WTC11 (cell line): ENCODE results near the gene DOK7.

Source experiments
- JUN ChIP-seq: sonication (generic); formaldehyde crosslinking; IDR thresholded peaks from 2 replicates; pipeline ENCODE4 v1.8.0; 2023; ENCODE audit warnings: mild to moderate bottlenecking, missing genetic modification reagents
- MYBL2 ChIP-seq: sonication (generic); formaldehyde crosslinking; IDR thresholded peaks from 2 replicates; pipeline ENCODE4 v1.8.1; 2023; ENCODE audit warnings: mild to moderate bottlenecking, moderate library complexity, missing genetic modification reagents
- SMAD3 ChIP-seq: sonication (generic); formaldehyde crosslinking; IDR thresholded peaks from 2 replicates; pipeline ENCODE4 v1.8.0; 2022; ENCODE audit warnings: missing genetic modification reagents, mild to moderate bottlenecking, borderline replicate concordance
- TF ChIP-seq, protein P1 (sequence below): fragments of 200-600 bp; IDR thresholded peaks from 2 replicates; pipeline ENCODE4 v1.8.0; 2022; ENCODE audit warnings: antibody characterized with exemption
- TF ChIP-seq, protein P2 (sequence below): sonication (generic); formaldehyde crosslinking; IDR thresholded peaks from 2 replicates; pipeline ENCODE4 v1.8.0; 2022; ENCODE audit warnings: mild to moderate bottlenecking, missing genetic modification reagents
- TF ChIP-seq, protein P3 (sequence below): sonication (generic); formaldehyde crosslinking; IDR thresholded peaks from 2 replicates; pipeline ENCODE4 v1.8.0; 2022; ENCODE audit warnings: mild to moderate bottlenecking, missing genetic modification reagents
- TF ChIP-seq, protein P4 (sequence below): sonication (generic); formaldehyde crosslinking; IDR thresholded peaks from 2 replicates; pipeline ENCODE4 v1.8.0; 2022; ENCODE audit warnings: mild to moderate bottlenecking, missing genetic modification reagents

DNA sequence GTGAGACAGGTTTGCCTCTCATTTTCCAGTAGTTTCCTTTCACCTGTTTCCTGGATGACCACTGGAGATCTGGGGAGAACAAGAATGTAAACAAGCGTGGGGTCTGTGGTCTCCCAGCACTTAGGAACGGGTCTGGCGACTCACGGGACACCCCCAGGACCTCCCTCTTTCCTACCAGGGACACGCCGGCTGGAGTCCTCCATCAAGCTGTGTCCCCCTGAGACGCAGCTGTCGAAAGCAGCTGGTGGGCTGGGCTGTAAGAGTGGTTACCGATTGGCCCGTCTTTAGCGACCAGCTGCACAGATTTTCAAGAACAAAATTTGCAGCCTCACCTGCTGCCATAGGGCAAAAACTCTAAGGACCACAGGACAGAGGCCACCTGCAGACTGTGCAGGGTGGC is 57.2 kb downstream of the DOK7 start:
- TF ChIP-seq, protein P1, sequence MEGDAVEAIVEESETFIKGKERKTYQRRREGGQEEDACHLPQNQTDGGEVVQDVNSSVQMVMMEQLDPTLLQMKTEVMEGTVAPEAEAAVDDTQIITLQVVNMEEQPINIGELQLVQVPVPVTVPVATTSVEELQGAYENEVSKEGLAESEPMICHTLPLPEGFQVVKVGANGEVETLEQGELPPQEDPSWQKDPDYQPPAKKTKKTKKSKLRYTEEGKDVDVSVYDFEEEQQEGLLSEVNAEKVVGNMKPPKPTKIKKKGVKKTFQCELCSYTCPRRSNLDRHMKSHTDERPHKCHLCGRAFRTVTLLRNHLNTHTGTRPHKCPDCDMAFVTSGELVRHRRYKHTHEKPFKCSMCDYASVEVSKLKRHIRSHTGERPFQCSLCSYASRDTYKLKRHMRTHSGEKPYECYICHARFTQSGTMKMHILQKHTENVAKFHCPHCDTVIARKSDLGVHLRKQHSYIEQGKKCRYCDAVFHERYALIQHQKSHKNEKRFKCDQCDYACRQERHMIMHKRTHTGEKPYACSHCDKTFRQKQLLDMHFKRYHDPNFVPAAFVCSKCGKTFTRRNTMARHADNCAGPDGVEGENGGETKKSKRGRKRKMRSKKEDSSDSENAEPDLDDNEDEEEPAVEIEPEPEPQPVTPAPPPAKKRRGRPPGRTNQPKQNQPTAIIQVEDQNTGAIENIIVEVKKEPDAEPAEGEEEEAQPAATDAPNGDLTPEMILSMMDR: no peak
- TF ChIP-seq MYBL2 (CRISPR knock-in tag) (no peak), JUN (CRISPR knock-in tag) (no peak), SMAD3 (CRISPR knock-in tag) (no peak)
- TF ChIP-seq, protein P2, sequence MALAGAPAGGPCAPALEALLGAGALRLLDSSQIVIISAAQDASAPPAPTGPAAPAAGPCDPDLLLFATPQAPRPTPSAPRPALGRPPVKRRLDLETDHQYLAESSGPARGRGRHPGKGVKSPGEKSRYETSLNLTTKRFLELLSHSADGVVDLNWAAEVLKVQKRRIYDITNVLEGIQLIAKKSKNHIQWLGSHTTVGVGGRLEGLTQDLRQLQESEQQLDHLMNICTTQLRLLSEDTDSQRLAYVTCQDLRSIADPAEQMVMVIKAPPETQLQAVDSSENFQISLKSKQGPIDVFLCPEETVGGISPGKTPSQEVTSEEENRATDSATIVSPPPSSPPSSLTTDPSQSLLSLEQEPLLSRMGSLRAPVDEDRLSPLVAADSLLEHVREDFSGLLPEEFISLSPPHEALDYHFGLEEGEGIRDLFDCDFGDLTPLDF (CRISPR knock-in tag): no peak
- TF ChIP-seq, protein P3, sequence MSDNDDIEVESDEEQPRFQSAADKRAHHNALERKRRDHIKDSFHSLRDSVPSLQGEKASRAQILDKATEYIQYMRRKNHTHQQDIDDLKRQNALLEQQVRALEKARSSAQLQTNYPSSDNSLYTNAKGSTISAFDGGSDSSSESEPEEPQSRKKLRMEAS (CRISPR knock-in tag): no peak
- TF ChIP-seq, protein P4, sequence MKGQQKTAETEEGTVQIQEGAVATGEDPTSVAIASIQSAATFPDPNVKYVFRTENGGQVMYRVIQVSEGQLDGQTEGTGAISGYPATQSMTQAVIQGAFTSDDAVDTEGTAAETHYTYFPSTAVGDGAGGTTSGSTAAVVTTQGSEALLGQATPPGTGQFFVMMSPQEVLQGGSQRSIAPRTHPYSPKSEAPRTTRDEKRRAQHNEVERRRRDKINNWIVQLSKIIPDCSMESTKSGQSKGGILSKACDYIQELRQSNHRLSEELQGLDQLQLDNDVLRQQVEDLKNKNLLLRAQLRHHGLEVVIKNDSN: no peak
